Subcutaneous adipose tissue (tissue), 4 donors: ENCODE data around the gene RTN3. TPM values are rescaled to one million over a fixed set of nuclear protein-coding genes. Genes with fewer than 3 reads are reported as not detected.

Source experiments
- total RNA-seq, 4 donors: library from RNA; depleted of rRNA; stranded (reverse); fragments of >200 nt; gene quantifications; one replicate each; pipeline ENCODE4 v1.1.0, GENCODE V29; 2016
- TF ChIP-seq, protein P1 (sequence below): fragments of 450-650 bp; IDR thresholded peaks from one replicate; pipeline ENCODE4 v1.5.1; 2016; ENCODE audit warnings: low read depth, mild to moderate bottlenecking, control low read depth, antibody characterized with exemption, moderate library complexity

The RTN3 gene
- total RNA-seq, 4 donors from 2014 or later, result 179 to 283 (median 224) TPM

DNA sequence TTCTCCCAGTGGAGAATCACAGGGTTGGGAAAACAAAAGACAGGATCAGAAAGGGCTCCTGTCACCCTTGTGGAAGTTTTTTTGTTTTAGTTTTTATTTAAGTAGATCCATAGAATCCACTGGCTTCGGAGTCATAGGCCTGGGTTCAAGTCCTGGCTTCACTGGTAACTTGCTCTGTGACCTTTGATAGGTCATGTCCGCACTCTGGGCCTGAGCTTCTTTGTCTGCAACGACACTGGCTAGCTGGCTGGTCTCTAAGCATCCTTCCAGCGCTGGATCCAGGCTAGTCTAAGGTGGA, 85.9 kb downstream of the RTN3 start:
- TF ChIP-seq, protein P1, sequence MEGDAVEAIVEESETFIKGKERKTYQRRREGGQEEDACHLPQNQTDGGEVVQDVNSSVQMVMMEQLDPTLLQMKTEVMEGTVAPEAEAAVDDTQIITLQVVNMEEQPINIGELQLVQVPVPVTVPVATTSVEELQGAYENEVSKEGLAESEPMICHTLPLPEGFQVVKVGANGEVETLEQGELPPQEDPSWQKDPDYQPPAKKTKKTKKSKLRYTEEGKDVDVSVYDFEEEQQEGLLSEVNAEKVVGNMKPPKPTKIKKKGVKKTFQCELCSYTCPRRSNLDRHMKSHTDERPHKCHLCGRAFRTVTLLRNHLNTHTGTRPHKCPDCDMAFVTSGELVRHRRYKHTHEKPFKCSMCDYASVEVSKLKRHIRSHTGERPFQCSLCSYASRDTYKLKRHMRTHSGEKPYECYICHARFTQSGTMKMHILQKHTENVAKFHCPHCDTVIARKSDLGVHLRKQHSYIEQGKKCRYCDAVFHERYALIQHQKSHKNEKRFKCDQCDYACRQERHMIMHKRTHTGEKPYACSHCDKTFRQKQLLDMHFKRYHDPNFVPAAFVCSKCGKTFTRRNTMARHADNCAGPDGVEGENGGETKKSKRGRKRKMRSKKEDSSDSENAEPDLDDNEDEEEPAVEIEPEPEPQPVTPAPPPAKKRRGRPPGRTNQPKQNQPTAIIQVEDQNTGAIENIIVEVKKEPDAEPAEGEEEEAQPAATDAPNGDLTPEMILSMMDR, result no peak

DNA sequence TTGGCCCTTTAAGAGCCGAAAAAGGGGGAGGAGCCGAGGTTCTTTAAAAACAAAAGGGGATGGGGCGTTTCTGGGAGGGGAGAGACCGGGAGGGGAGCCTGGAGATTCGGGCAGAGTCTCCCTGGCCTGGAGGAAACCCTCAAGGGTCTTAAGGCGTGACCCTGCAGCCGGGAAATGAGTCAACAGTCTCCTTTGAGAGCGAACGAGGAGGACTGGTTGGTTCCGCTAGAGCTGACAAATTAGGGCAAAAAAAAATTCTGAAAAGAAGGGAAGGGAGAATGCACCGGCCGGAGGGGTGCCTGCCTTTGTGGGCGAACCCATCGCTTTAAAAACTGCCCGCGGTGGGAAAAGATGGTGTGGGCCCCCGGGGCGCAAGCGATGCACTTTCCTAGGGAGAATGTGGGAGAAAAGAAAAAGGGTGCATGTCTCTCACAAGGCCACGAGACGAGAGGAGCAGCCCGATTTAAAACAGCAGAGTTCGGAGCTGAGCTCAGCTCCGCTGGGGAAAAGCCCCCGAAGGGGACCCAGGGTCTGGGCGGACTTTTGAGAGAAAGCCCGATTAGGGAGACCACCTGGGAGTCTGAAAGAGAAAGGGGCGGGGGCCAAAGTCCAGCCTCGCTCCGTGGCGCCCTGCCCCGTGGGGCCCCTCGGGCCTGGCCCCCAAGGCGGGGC, 86.4 kb downstream of the RTN3 start:
- TF ChIP-seq, protein P1, result no peak

DNA sequence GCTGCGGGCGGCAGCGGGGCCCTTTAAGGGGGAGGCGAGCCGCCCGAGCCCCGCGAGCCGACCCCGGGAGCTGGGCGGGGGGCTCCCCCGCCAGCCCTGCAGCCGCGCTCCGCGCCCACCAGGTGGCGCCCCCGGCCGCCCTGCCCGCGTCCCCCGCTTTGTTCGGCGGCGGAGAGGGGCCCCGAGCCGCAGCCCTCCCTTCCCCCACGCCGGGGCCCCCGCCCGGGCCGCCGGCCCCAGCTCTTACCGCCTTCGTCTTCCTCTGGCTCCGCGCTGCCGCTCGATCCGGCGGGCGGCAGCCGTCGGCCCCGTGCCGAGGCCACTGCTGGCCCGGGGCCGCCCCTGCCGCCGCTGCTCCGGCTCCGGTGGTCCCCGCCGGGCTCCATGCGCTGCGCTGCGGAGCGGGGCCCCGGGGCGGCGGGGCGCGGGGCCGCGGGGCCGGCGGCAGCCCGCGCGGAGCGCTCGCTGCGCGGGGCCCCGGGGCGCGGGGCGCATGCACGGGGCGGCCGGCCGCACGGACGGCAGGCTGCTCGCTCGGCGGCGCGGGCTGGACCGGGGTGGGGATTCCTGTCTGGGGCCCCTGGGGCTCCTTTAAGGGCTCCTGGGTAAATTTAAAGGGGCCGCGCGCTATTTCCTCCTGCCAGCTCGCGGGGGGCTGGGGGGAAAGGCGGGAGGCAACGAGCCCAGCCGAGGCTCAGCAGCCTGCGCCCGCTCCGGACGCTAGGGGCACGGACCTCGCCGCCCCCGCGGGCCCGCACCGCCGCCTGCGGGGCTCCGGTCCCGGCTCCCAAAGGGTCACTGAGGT, 87.1 kb downstream of the RTN3 start, which contains the start of gene ZFTA:
Gene ZFTA (minus strand): TSS at position 539 of the 805 bp plus-strand sequence. CDS start 153 bp downstream, at position 386.
- TF ChIP-seq, protein P1, result no peak

DNA sequence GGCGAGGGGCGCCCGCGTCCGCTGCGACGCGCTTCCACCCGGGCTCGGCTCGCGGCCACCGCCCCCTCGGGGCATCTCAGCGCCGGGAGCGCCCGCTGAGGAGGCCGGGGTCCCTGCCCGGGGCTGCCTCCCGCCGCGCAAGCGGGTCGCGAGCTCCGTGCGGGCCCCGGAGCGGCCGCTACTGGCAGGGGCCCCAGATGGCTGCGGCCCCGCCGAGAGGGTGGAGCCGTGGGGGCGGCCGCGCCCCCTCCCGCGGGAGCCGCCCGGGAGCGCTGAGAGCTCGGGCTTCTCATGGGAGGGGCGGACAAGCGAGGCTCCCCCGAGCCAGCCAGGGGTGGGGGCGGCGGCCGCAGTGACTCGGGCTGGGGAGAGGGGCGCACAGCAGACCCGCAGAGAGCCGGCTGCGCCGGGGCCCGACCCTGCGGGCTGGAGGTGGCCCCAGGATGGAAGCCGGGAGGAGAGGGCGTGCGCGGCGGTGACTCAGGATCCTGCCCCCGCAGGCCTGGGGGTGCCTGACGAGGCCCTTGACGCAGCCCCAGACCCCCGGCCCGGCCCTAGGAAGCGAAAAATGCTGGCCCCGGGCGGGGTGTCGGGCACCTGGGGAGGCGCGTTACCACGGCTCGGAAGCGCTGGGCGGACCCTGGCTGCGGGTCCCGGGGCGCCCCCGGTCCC, 87.9 kb downstream of the RTN3 start:
- TF ChIP-seq, protein P1, result no peak

DNA sequence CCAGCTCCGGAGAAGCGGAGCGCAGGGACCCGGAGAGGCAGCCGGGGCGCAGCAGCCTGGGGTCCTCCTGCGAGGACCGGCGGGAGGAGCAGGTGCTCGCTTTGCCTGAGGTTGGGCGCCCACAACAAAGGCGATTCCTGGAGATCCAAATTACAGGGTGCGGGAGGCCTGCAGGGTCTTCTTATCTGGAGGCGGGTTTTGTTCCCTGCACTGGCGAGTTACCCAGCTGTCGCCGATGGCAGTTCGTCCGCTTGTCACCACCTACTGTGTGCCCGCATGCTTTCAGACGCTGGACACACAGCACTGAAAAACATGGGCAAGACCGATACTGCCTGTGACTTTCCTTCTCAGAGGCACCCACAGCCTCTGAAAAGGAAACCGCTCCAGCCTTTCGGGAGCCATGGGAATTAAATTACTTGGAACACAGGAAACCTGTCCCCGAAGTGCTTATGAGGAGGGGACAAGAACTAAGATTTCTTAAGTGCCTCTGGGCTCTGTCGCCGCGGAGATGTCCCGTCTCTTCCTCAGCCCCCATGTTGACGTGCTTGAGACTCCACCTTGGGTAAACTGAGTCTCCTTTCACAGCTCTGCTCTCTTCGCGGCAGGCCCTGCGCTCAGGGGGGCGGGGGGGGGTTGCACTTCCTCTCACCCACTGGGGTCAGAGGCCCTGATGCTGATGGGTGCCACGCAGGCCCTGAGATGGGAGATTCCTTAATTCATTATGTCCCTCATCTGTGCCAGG, 88.6 kb downstream of the RTN3 start:
- TF ChIP-seq, protein P1, result no peak

DNA sequence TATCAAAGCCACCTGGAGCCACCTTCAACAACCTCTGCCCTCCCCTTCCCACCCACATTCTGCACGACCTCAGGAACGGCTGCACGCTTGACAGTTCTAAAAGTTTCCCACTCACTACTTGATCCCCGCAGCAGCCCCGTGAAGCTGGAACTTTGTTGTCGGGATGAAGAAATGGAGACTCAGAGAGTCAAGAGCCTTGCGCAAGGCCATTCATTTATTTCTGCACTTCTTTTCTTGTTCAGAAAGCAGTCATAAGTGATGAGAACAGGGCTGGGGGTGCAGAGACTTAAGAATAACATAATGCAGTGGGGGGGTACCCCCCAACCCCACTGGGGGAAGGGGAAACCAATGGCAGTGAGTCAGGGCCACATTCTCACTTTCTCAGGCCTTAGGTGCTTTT, 89.5 kb downstream of the RTN3 start:
- TF ChIP-seq, protein P1, result no peak

DNA sequence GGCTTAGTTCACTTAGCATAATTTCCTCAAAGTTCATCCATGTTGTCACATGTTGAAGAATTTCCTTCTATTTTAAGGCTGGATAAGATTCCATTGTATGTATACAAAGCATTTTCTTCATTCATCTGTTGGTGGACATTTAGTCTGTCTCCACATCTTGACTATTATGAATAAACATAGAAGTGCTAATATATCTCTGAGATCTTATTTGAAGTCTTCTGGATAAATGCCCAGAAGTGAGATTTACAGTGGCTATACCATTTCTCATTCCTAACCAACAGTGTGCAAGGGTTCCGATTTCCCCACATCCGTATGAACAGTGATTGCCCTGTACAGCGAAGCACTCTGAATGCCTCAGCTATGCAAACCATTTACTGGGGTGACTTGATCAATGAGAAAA, 93.9 kb downstream of the RTN3 start:
- TF ChIP-seq, protein P1, result no peak
